NOMO-1 (cell line): ENCODE results near the gene GPR61.

Source experiments
- DNase-seq, 2 experiments: peaks; one replicate each; lab custom pipeline; 2025; ENCODE audit not compliant: unreplicated experiment in 2 of 2; lab: John Stamatoyannopoulos, UW

GPR61 gene

GRCh38 chr1:109539676-109540075 lies at the start of gene GPR61:
Gene GPR61 (plus strand): TSS chr1:109539872. CDS start chr1:109543023, 3,151 bp downstream.
- DNase-seq: no peak

- DNase-seq: peak; percentile 46 to 62
Measured at GRCh38 chr1:109490029-109490933, 49.4 kb upstream of the GPR61 start.

GRCh38 chr1:109490934-109491302 lies 48.8 kb upstream of the GPR61 start:
- DNase-seq: no peak

- DNase-seq: no peak
Measured at GRCh38 chr1:109491372-109491771, 48.3 kb upstream of the GPR61 start.

GRCh38 chr1:109492779-109493178 lies 46.9 kb upstream of the GPR61 start:
- no peak for DNase-seq

DNA sequence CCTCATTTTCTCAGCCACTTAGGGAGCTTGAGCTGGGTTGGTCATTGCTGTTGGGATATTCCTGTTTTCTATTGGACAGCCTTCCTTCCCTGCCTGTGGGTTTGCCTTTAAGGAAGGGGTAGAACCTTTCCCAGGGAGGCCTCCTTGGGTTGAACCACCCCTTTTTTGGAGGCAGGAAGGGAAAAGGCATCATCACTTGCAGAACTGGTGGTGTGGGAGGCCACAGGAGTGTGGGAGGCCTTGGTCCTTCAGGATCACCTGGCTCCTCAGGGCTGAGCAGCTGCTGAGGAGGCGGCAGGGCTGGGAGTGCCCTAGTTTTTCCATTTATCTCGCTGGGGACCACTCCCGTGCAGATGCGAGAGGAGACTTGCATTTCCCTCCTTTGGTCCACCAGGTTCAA lies 46.4 kb upstream of the GPR61 start:
- DNase-seq: no peak

DNA sequence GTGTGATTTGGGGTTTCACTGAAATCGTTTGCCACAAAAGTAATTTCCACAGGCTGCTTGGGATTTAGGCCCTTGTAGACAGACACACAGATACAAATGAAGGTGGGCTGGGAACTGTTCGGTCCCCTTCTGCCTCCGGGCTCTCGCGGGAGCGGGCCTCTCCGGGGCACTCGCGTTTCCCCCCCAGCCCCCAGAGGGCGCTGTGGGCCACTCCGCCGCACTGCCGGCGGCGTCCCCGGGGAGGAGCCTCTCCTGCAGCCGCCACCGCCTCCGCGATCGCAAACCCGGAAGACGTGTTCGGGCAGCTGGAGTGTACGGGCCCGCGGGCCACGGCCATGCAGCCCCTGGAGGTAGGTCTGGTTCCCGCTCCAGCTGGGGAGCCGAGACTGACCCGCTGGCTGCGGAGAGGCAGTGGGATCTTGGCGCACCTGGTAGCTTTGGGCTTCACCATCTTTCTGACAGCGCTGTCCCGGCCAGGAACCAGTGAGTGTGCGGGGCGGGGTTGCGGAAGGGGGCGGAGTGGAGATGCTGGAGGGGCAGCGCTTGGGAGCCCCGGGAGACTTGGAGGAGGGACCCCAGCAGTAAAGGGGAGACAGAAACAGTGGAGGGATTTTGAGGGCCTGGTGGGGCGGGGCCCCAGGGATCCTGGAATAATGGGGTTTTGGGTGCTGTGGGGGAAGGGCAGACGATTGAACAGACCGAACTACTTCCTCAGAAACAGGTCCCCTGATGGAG lies 45.7 kb upstream of the GPR61 start, which contains the start of gene CYB561D1:
Gene CYB561D1, plus strand, starts transcription at position 290 of the 735 bp plus-strand sequence. Its CDS starts 46 bp downstream, at position 336.
- DNase-seq: peak; percentile 80 to 87

DNA sequence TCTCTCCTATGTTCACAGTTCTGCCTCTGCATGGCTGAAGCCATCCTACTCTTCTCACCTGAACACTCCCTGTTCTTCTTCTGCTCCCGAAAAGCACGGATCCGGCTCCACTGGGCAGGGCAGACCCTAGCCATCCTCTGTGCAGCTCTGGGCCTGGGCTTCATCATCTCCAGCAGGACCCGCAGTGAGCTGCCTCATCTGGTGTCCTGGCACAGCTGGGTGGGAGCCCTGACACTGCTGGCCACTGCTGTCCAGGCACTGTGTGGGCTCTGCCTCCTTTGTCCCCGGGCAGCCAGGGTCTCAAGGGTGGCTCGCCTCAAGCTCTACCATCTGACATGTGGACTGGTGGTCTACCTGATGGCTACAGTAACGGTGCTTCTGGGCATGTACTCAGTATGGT lies 43.9 kb upstream of the GPR61 start:
- no peak for DNase-seq

DNA sequence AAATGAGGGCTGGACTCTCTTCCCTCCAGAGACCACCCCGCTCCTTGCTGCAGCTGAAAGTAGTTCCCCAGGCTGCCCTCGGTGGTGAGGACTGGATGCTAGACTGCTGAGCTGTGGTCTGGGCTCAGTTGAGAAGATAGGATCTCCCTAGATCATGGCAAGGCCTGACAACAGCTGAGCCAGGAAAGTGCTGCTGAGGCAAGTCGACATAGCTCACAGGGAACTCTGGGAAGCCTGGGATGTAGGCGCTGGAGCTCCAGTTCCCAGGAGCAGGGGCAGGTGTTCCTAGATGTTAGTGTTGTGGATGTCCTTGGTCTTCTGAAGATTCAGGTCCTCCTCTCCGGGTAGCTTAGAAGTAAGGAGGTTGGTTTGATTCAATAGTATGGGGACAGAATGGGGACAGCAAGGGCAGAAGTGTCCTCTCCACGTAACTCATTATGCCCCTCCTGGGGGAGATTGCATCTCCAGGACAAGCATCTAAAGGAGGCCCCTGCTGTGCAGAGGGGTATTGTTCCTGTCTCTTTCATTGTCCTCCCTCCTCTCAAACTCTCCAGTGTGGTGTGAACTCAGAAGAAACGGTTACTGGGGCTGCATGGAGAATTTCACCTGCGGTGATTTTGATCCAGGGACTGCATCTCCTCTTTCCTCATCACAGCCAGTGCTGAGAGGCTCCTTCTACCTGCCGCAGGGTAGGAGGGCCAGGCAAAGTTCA lies 42.1 kb upstream of the GPR61 start:
- no peak for DNase-seq

DNA sequence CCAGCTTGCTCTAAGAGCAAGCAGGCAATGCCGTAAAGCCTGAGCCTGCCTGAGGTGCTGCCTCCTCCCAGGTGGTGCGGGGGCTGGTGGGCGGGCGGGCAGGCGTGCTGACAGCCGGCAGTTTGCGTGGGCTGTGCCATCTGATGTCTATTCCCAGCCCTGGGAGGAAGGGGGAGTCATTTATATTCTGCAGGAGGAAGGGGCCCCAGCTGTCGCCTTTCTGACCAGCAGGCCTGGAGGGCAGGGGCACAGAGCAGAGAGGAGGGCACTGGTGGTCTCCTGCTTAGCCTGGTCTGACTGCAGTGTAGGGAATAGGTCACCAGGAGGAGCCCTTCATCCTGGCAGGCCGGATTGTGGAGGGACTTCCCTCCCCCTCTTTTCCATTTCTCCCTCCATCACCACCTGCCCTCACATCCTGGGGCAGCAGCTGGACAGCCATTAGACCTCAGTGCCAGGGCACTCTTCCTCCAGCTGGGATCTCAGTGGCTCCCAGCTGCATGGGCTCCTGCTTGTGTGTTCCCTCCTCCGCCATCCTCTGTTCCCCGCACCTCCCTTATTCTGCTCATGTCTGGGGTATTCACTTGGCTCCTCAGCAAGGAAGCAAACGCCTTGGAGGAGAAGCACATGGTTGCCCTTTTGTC lies 41.4 kb upstream of the GPR61 start:
- no peak for DNase-seq

DNA sequence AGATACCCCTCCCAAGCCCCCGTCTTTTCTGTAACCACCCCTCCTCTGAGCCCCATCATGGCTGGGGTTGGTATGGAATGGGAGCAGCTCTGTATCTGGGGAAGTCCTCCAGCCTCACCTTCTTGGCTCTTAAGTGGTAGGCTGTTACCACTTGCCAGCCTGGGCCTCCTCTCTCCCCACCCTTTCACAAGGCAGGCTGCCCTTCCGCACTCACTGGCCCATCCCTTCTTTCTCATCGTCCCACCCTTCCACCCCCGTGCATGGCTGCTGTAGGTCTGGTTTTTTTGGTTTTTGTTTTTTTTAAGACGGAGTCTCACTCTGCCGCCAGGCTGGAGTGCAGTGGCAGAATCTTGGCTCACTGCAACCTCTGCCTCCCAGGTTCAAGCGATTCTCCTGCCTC lies 40.6 kb upstream of the GPR61 start:
- DNase-seq: no peak

DNA sequence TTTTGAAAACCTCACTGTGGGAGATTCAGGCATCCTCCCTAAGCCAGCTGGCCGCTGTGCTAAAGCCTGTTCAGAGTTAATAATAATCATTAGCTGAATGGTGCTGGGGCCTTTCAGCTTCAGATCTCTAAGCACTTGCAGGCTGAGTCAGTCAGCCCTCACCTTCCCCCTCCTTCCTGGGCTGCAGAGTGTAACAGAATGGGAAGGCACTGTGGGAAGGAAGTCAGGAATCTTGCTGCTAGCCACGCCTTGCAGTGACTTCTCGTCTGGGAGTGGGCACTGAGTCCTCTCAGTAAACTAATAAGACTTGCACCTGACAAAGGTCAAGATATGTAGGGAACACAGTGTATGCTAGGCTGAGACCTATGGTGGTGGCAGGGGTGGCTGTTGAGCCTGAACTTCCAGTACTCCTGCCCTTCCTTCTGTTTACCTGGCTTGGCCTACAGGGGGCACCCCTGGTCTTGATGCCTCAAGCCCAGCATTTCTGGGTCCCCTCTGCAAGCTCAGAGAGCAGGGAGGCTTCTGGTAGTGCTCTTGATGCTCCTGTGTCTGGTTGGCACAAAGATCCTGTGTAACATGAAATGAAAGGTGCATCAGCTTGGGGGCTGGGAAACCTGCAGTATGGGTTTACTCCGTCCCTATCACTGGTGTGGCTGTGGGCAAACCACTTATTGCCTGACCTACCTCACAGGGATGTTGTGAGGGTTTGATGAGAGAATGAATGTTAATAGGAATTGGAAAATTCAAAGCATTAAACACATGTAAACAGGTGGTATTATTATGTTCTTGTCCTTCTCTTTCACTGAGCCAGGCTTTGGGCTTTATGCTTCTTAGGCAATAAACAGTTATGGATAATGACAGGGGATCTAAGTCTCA lies 39.8 kb upstream of the GPR61 start:
- DNase-seq: peak; percentile 8 to 14

- DNase-seq: no peak
Measured at GRCh38 chr1:109500941-109501381, 38.7 kb upstream of the GPR61 start.

DNA sequence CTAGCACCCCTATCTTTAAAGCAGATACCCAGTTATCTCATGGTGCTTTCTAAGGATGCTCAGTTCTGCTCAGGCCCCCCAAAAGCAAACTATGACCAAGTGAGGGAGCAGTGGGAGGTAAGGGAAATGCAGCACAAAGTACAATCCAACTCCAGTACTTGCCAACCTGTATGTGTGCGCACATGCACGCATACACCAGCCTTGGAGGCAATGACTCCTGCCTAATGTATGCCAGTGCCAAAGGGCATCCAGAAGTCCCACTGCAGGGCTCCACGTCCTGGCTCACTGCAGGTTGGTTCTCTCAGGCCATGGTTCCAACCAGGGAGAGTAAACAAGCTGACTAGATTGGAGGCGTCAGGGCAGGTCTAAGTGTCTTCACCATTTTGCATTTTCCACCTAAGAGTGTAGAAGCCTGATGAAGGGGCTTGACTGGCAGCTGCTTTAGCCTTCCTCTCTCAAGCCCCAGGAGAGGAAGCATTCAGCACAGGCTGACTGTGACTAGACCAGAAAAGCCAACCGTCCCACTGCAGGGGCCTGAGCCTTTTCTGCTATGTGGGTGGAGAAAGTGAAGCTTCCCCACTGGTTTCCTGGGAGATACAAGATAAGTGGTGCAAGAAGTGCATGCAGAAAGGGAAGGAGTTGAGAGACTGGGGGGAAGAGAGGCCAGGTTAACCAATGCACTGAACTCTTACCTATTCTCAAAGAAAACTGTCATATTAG lies 37.9 kb upstream of the GPR61 start:
- DNase-seq: no peak

- DNase-seq: no peak
Measured at GRCh38 chr1:109502364-109502851, 37.3 kb upstream of the GPR61 start.

- DNase-seq: no peak
Measured at GRCh38 chr1:109503935-109504334, 35.7 kb upstream of the GPR61 start.

GRCh38 chr1:109504974-109505373 lies 34.7 kb upstream of the GPR61 start:
- DNase-seq: no peak

GRCh38 chr1:109508001-109508872 lies 31.4 kb upstream of the GPR61 start:
- DNase-seq: no peak
